HepG2 (cell line): ENCODE results near the gene TP63. TPM values are rescaled to one million over a fixed set of nuclear protein-coding genes. Genes with fewer than 3 reads are reported as not detected.

Experiments
- HHEX ChIP-seq: IDR thresholded peaks from 2 replicates; pipeline ENCODE4 v1.6.1; 2016; ENCODE audit warnings: control low read depth
- MAFK ChIP-seq, 2 experiments: IDR thresholded peaks in 1 of 2; conservative IDR thresholded peaks in 1 of 2; 2 replicates each; pipeline ENCODE4 v1.6.1; 2011; ENCODE audit warnings: improper control_type of control experiment in 2 of 2, low read length in 2 of 2
- MBD4 ChIP-seq: IDR thresholded peaks from 2 replicates; pipeline ENCODE4 v1.6.1; 2012; ENCODE audit warnings: low read length, inconsistent platforms, borderline replicate concordance
- MIXL1 ChIP-seq: IDR thresholded peaks from 2 replicates; pipeline ENCODE4 v1.6.1; 2016
- SMAD3 ChIP-seq: sonication (generic); formaldehyde crosslinking; IDR thresholded peaks from 2 replicates; pipeline ENCODE4 v1.4.0; 2020; ENCODE audit warnings: missing genetic modification reagents
- TBX3 ChIP-seq: fragments of 450-650 bp; IDR thresholded peaks from 2 replicates; pipeline ENCODE4 v1.6.1; 2017; ENCODE audit warnings: antibody characterized with exemption, mild to moderate bottlenecking, inconsistent platforms, borderline replicate concordance
- ZFX ChIP-seq: sonication (generic); formaldehyde crosslinking; IDR thresholded peaks from 2 replicates; pipeline ENCODE4 v1.4.0; 2020; ENCODE audit warnings: mild to moderate bottlenecking, low read depth, missing genetic modification reagents, moderate library complexity
- ZKSCAN1 ChIP-seq: fragments of 150-350 bp; IDR thresholded peaks from 2 replicates; pipeline ENCODE4 v1.6.1; 2014; ENCODE audit warnings: low read length
- ZKSCAN8 ChIP-seq: IDR thresholded peaks from 2 replicates; pipeline ENCODE4 v1.6.1; 2016; ENCODE audit warnings: borderline replicate concordance, missing genetic modification reagents, missing compliant biosample characterization
- ZMYM3 ChIP-seq: sonication (generic); formaldehyde crosslinking; IDR thresholded peaks from 2 replicates; pipeline ENCODE4 v1.5.1; 2020; ENCODE audit warnings: mild to moderate bottlenecking, missing genetic modification reagents
- ZNF292 ChIP-seq: sonication (generic); formaldehyde crosslinking; IDR thresholded peaks from 2 replicates; pipeline ENCODE4 v1.8.1; 2022; ENCODE audit warnings: mild to moderate bottlenecking, low read depth, missing genetic modification reagents, borderline replicate concordance
- ZNF367 ChIP-seq: sonication (generic); formaldehyde crosslinking; IDR thresholded peaks from 2 replicates; pipeline ENCODE4 v1.4.0; 2020; ENCODE audit warnings: missing genetic modification reagents, borderline replicate concordance
- ZNF597 ChIP-seq: sonication (generic); formaldehyde crosslinking; IDR thresholded peaks from 2 replicates; pipeline ENCODE4 v1.5.0; 2020; ENCODE audit warnings: missing genetic modification reagents
- polyA plus RNA-seq, 8 experiments: library from polyadenylated mRNA; depleted of rRNA in 3 of 8; stranded (reverse) in 7 of 8; unstranded in 1 of 8; fragments of >200 nt; fragmentation: Illumina TruSeq in 4 of 8; extraction: Trizol in 4 of 8; gene quantifications; 2 replicates each; pipeline versions ENCODE4 v1.2.1 to v1.2.3, GENCODE V29; 2011 to 2016; ENCODE audit warnings: low read depth in 4 of 8, missing spikeins in 1 of 8, mixed read lengths in 1 of 8; ENCODE audit not compliant: insufficient read depth in 1 of 8
- total RNA-seq, 5 experiments: library from RNA; depleted of rRNA; stranded (reverse); fragments of >200 nt; fragmentation: Illumina TruSeq; extraction: Trizol; gene quantifications; 2 replicates each; pipeline ENCODE4 v1.2.3, GENCODE V29; 2016; ENCODE audit warnings: low read depth in 1 of 5
- TF ChIP-seq, protein P1 (sequence below): sonication (generic); formaldehyde crosslinking; IDR thresholded peaks from 2 replicates; pipeline ENCODE4 v1.4.0; 2020; ENCODE audit warnings: mild to moderate bottlenecking, missing genetic modification reagents
- TF ChIP-seq, protein P2 (sequence below): sonication (generic); formaldehyde crosslinking; IDR thresholded peaks from 2 replicates; pipeline ENCODE4 v1.4.0; 2020; ENCODE audit warnings: missing genetic modification reagents

Gene TP63
- total and polyA plus RNA-seq, 2 of the 13 experiments (the other 11 are each of a cell fraction or from before 2014, with no cell fraction given) = not detected

DNA sequence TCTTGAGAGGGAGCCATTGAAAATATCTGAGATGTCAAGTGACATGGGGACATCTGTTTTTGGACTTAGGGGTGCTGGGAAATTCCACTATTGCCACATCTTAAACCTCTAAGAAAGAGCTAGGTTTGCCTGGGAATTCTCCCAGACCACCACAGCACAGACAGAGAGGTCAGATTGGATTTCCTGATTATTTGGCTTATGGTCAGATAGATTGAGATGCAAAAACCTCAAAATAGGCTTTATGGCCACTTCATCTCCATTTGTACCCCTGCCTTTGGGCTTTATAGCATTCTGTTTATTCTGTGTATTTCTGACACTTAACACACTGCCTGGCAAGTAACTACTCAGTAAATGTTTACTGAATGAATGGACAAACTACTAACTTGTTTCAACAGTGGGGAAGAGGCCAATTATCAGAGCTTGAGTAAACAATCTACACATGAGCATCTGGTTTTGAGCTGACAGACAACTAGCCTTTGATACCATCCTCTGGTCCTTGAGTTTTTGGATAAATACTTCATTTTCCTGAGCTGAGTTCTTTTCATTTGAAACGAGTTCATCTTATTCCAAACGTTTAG is 81.8 kb downstream of the TP63 start (continued):
- TF ChIP-seq, protein P1, sequence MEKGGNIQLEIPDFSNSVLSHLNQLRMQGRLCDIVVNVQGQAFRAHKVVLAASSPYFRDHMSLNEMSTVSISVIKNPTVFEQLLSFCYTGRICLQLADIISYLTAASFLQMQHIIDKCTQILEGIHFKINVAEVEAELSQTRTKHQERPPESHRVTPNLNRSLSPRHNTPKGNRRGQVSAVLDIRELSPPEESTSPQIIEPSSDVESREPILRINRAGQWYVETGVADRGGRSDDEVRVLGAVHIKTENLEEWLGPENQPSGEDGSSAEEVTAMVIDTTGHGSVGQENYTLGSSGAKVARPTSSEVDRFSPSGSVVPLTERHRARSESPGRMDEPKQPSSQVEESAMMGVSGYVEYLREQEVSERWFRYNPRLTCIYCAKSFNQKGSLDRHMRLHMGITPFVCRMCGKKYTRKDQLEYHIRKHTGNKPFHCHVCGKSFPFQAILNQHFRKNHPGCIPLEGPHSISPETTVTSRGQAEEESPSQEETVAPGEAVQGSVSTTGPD (CRISPR knock-in tag) = no peak
- TF ChIP-seq, protein P2, sequence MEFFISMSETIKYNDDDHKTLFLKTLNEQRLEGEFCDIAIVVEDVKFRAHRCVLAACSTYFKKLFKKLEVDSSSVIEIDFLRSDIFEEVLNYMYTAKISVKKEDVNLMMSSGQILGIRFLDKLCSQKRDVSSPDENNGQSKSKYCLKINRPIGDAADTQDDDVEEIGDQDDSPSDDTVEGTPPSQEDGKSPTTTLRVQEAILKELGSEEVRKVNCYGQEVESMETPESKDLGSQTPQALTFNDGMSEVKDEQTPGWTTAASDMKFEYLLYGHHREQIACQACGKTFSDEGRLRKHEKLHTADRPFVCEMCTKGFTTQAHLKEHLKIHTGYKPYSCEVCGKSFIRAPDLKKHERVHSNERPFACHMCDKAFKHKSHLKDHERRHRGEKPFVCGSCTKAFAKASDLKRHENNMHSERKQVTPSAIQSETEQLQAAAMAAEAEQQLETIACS = no peak
- peak; percentile 45; the same call in 1 of the 2 replicates for TF ChIP-seq MBD4
- TF ChIP-seq MAFK (conservative IDR thresholded peaks at IDR 0.05 in 1 of 2, IDR thresholded peaks at IDR 0.05 in 1 of 2; ENCODE audit: low read length in 2 of 2) = no peak
- no peak for TF ChIP-seq ZNF367 (CRISPR knock-in tag)
- no peak for TF ChIP-seq ZFX (CRISPR knock-in tag)
- TF ChIP-seq ZKSCAN1 = no peak
- TF ChIP-seq ZMYM3 (CRISPR knock-in tag) = no peak
- TF ChIP-seq ZNF597 (CRISPR knock-in tag) = no peak
- TF ChIP-seq SMAD3 = no peak
- TF ChIP-seq MIXL1 (CRISPR knock-in tag) = peak; percentile 61; the same call in 1 of the 2 replicates
- no peak for TF ChIP-seq ZKSCAN8
- peak; percentile 74; the same call in 1 of the 2 replicates for TF ChIP-seq TBX3
- peak; percentile 86 for TF ChIP-seq HHEX (CRISPR knock-in tag)
- TF ChIP-seq ZNF292 (CRISPR knock-in tag) = no peak
